ENCODE data around the gene ADAP1. TPM values are rescaled to one million over a fixed set of nuclear protein-coding genes. Genes with fewer than 3 reads are reported as not detected.

Gene ADAP1
- total RNA-seq, 4 donors from 2014 or later = 9.1 to 18.8 (median 9.9) TPM

GRCh38 chr7:957418-958220 lies 3.1 kb upstream of the ADAP1 start:
- intact Hi-C loops (cut with DNase I; ENCODE audit: low total_unique reads) = no loop called here
- peak in 1 of 2 donors; percentile 86 for DNase-seq (ENCODE audit: low spot score in 2 of 2)
- WGBS, 2 donors = 66 to 74% methylated on average over 26 to 28 of the region's 32 CpGs
- no peak overlapping the region for H3K4me3 ChIP-seq (ENCODE audit: low read depth, poor library complexity, severe bottlenecking)
- no peak for TF ChIP-seq CTCF (IDR thresholded peaks at IDR 0.05)
- TF ChIP-seq POLR2A (IDR thresholded peaks at IDR 0.05) = no peak

- WGBS, 2 donors = 60 to 66% methylated on average over 10 of the region's 10 CpGs
- peak in 1 of 2 donors; percentile 76 for DNase-seq (ENCODE audit: low spot score in 2 of 2)
These were observed 1.6 kb upstream of the ADAP1 start for GRCh38 chr7:956031-956430.

GRCh38 chr7:953547-954327 lies 743 bp downstream of the ADAP1 start:
- TF ChIP-seq CTCF (IDR thresholded peaks at IDR 0.05) = no peak
- TF ChIP-seq POLR2A (IDR thresholded peaks at IDR 0.05) = no peak
- intact Hi-C loops (cut with DNase I; ENCODE audit: low total_unique reads) = no loop called here
- DNase-seq (ENCODE audit: low spot score in 2 of 2) = peak in 1 of 2 donors; percentile 87
- WGBS, 2 donors = 6% methylated on average over 14 of the region's 78 CpGs; no CpG with 5 or more reads in 1 of the 2 donors
- H3K4me3 ChIP-seq (ENCODE audit: low read depth, poor library complexity, severe bottlenecking) = peak overlapping the region; percentile 23

More at GRCh38 chr7:956031-956430, 1.6 kb upstream of the ADAP1 start:
- TF ChIP-seq POLR2A (IDR thresholded peaks at IDR 0.05) = no peak
- TF ChIP-seq CTCF (IDR thresholded peaks at IDR 0.05) = no peak
- no peak overlapping the region for H3K4me3 ChIP-seq (ENCODE audit: low read depth, poor library complexity, severe bottlenecking)
- intact Hi-C loops (cut with DNase I; ENCODE audit: low total_unique reads) = no loop called here

- WGBS, 2 donors = 77 to 89% methylated on average over 13 to 19 of the region's 20 CpGs
- no peak overlapping the region for H3K4me3 ChIP-seq (ENCODE audit: low read depth, poor library complexity, severe bottlenecking)
- TF ChIP-seq POLR2A (IDR thresholded peaks at IDR 0.05) (no peak), CTCF (IDR thresholded peaks at IDR 0.05) (no peak)
- intact Hi-C loops (cut with DNase I; ENCODE audit: low total_unique reads) = no loop called here
- peak in 1 of 2 donors; percentile 76 for DNase-seq (ENCODE audit: low spot score in 2 of 2)
These were observed 1.7 kb downstream of the ADAP1 start for GRCh38 chr7:952548-953441.

- peak in 1 of 2 donors; percentile 80 for DNase-seq (ENCODE audit: low spot score in 2 of 2)
- TF ChIP-seq CTCF (IDR thresholded peaks at IDR 0.05) = no peak
- no peak for TF ChIP-seq POLR2A (IDR thresholded peaks at IDR 0.05)
- WGBS, 2 donors = 89 to 92% methylated on average over 10 to 17 of the region's 21 CpGs
- intact Hi-C loops (cut with DNase I; ENCODE audit: low total_unique reads) = no loop called here
- no peak overlapping the region for H3K4me3 ChIP-seq (ENCODE audit: low read depth, poor library complexity, severe bottlenecking)
These were observed 2.5 kb downstream of the ADAP1 start for GRCh38 chr7:951881-952547.

Measured in lower leg skin (tissue), 4 donors.